Amniotic stem cell (primary cell): ENCODE data around the gene PKD2.
"Not testable (repeated sequence)": the region's sequence is repeated elsewhere in the genome, so short reads cannot be mapped to it uniquely, and the experiment has no call there.

Experiments used
- DNase-seq: peaks from one replicate; lab custom pipeline; 2025; lab: John Stamatoyannopoulos, UW

Gene PKD2

DNA sequence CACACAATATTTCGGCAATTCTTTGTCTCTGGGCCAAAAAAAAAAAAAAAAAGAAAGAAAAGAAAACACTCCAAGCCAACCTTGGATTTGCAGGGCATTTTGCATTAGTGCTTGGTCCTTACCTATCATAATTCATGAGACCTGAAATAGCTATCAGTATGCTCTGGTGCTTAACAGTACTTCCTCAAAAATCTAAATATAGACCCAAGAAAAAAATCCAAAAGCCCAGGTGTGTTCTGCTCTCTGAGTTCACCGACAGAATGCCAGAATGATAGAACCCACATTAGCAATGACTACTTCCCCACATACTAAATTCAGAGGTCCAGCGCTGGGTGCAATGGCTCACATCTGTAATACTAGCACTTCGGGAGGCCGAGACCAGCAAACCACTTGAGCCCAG is 108.2 kb downstream of the PKD2 start:
- DNase-seq: no peak

GRCh38 chr4:88119943-88120342 is 112.5 kb downstream of the PKD2 start:
- DNase-seq: no peak

DNA sequence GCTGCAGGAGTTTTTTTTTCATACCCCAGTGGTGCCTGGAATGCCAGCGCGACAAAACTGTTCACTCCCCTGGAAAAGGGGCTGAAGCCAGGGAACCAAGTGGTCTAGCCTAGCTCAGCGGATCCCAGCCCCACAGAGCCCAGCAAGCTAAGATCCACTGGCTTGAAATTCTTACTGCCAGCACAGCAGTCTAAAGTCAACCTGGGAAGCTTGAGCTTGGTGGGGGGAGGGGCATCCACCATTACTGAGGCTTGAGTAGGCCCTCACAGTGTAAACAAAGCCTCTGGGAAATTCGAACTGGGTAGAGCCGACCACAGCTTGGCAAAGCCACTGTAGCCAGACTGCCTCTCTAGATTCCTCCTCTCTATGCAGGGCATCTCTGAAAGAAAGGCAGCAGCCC is 114.8 kb downstream of the PKD2 start:
- DNase-seq: not testable (repeated sequence)
